HFFc6 (cell line): ENCODE results near the gene CELF3. TPM values are rescaled to one million over a fixed set of nuclear protein-coding genes. Genes with fewer than 3 reads are reported as not detected.

Experiments
- DNase-seq: peaks from one replicate; pipeline ENCODE4 v3.0.0-alpha.2; 2018
- H3K27ac Mint-ChIP-seq: 2 replicates; pipeline ENCODE4 v1.8.0; 2020; ENCODE audit warnings: mild to moderate bottlenecking, mixed read lengths
- H3K27me3 Mint-ChIP-seq: 2 replicates; pipeline ENCODE4 v1.8.0; 2021; ENCODE audit warnings: mild to moderate bottlenecking, moderate library complexity, mixed read lengths; ENCODE audit not compliant: insufficient read depth
- H3K36me3 Mint-ChIP-seq: 2 replicates; pipeline ENCODE4 v1.8.0; 2021; ENCODE audit warnings: low read depth, mixed read lengths
- H3K4me1 Mint-ChIP-seq: 2 replicates; pipeline ENCODE4 v1.8.0; 2020; ENCODE audit warnings: low read depth, mixed read lengths
- H3K4me3 Mint-ChIP-seq: 2 replicates; pipeline ENCODE4 v1.8.0; 2020; ENCODE audit warnings: mild to moderate bottlenecking, moderate library complexity, mixed read lengths
- H3K9me3 Mint-ChIP-seq: 2 replicates; pipeline ENCODE4 v1.8.0; 2020; ENCODE audit warnings: mild to moderate bottlenecking, mixed read lengths
- total RNA-seq, 6 experiments: library from RNA; stranded (reverse); fragmentation: NEBNext Ultra II Directional; extraction: Animal tissue kit (Norgen Biotek cat#: 25700); gene quantifications; 2 replicates in 1 of 6; 3 replicates in 5 of 6; pipeline ENCODE4 v1.2.3, GENCODE V29; 2021
- TF ChIP-seq, protein P1 (sequence below): fragments of 200-600 bp; sonication (generic); IDR thresholded peaks from 2 replicates; pipeline ENCODE4 v1.5.0; 2021; ENCODE audit warnings: antibody characterized with exemption, mild to moderate bottlenecking

The CELF3 gene
- total RNA-seq, 6 experiments from 2014 or later = not detected

DNA sequence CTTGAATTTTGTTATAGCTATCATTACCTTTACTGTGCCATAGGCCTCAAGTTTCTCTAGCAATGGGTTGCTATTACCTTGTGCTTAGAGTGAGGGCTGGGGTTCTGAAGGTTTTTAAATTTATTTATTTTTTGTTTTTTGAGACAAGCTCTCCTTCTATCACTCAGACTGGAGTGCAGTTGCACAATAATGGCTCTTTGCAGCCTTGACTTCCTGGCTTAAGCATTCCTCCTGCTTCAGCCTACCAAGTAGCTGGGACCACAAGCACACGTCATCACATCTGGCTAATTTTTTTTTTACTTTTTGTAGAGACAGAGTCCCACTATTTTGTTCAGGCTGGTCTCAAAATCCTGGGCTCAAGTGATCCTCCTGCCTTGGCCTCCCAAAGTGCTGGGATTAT, 63.2 kb downstream of the CELF3 start:
- Mint-ChIP-seq H3K4me1 (peaks cover 5% of the 10 kb centered on the region; the same call in 1 of the 2 replicates), H3K4me3 (no peak overlapping the region), H3K36me3 (no peaks in the 10 kb centered on the region; the same call in none of the 2 replicates), H3K27ac (peak overlapping the region; percentile 38), H3K27me3 (no peaks in the 10 kb centered on the region), H3K9me3 (no peaks in the 10 kb centered on the region)
- TF ChIP-seq, protein P1, sequence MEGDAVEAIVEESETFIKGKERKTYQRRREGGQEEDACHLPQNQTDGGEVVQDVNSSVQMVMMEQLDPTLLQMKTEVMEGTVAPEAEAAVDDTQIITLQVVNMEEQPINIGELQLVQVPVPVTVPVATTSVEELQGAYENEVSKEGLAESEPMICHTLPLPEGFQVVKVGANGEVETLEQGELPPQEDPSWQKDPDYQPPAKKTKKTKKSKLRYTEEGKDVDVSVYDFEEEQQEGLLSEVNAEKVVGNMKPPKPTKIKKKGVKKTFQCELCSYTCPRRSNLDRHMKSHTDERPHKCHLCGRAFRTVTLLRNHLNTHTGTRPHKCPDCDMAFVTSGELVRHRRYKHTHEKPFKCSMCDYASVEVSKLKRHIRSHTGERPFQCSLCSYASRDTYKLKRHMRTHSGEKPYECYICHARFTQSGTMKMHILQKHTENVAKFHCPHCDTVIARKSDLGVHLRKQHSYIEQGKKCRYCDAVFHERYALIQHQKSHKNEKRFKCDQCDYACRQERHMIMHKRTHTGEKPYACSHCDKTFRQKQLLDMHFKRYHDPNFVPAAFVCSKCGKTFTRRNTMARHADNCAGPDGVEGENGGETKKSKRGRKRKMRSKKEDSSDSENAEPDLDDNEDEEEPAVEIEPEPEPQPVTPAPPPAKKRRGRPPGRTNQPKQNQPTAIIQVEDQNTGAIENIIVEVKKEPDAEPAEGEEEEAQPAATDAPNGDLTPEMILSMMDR = no peak
- peak; percentile 52 for DNase-seq

Other genes starting within 250 kb of the CELF3 start
- gene CGN, start 205.4 kb downstream of the CELF3 start, total RNA-seq = under 1 TPM; 0.17 to 0.28 (median 0.21) TPM
- gene TUFT1, start 176.5 kb downstream of the CELF3 start, total RNA-seq = 10 to 100 TPM in 2 of 6 experiments, 1 to 10 TPM in 4; 6.5 to 20.2 (median 7.3) TPM
- gene SNX27, start 104.8 kb downstream of the CELF3 start, total RNA-seq = 10 to 100 TPM; 29.2 to 31.8 (median 31.0) TPM
- not detected for gene RIIAD1, start 4.7 kb upstream of the CELF3 start, total RNA-seq
- 100 to 1,000 TPM in 2 of 6 experiments, 10 to 100 TPM in 4; 91.4 to 116 (median 96.2) TPM for gene MRPL9, start 46.7 kb upstream of the CELF3 start, total RNA-seq
- gene TDRKH, start 73.7 kb upstream of the CELF3 start, total RNA-seq = 1 to 10 TPM; 1.1 to 2.0 (median 1.5) TPM
- not detected for gene LINGO4, start 88.6 kb upstream of the CELF3 start, total RNA-seq
- gene RORC, start 115.0 kb upstream of the CELF3 start, total RNA-seq = not detected
- not detected for gene C2CD4D, start 123.0 kb upstream of the CELF3 start, total RNA-seq
- not detected for gene THEM5, start 136.9 kb upstream of the CELF3 start, total RNA-seq
- 10 to 100 TPM in 1 of 6 experiments, 1 to 10 TPM in 5; 8.0 to 10.1 (median 9.3) TPM for gene THEM4, start 192.7 kb upstream of the CELF3 start, total RNA-seq